Measurements from ENCODE around the gene NEAT1. TPM values are rescaled to one million over a fixed set of nuclear protein-coding genes. Genes with fewer than 3 reads are reported as not detected.

Gene NEAT1
- total and polyA plus RNA-seq, 2 of the 8 experiments (the other 6 are each of a cell fraction or from before 2014, with no cell fraction given) = 2.4 to 10.7 TPM

GRCh38 chr11:65430406-65431217 is 8.0 kb downstream of the NEAT1 start:
- Histone ChIP-seq H3K18ac (ENCODE audit: extremely low read depth, low read length) (no peak overlapping the region), H4K20me1 (replicated peaks in 1 of 2; ENCODE audit: control insufficient read depth in 1 of 2, insufficient read depth in 2 of 2, low read length in 2 of 2) (peaks cover 0 to 16% of the 10 kb centered on the region in 2 experiments), H3K9ac (replicated peaks in 1 of 4; ENCODE audit: extremely low read depth in 1 of 4, low read depth in 3 of 4, low read length in 3 of 4) (no peak overlapping the region), H3K56ac (replicated peaks; ENCODE audit: insufficient read length, low read depth, low read length) (no peak overlapping the region), H3K9me3 (ENCODE audit: insufficient read depth in 2 of 2, low read depth in 1 of 2, low read length in 1 of 2) (no peaks in the 10 kb centered on the region), H3K14ac (ENCODE audit: insufficient read length) (no peak overlapping the region), H3K4me1 (replicated peaks in 1 of 4; ENCODE audit: control insufficient read depth in 3 of 4, insufficient read depth in 4 of 4, low read length in 3 of 4) (peaks cover 0 to 21% (median 7%) of the 10 kb centered on the region in 4 experiments; a peak in 6 of 7 replicates), H4K91ac (replicated peaks; ENCODE audit: insufficient read length, low read length) (no peak overlapping the region), H2AK5ac (ENCODE audit: low read depth, low read length) (no peak overlapping the region), H4K5ac (ENCODE audit: insufficient read length, low read depth, low read length) (no peak overlapping the region), H2BK120ac (replicated peaks; ENCODE audit: low read depth, low read length) (no peak overlapping the region), H3K36me3 (ENCODE audit: control insufficient read depth in 2 of 4, insufficient read depth in 4 of 4, low read length in 3 of 4) (no peaks in the 10 kb centered on the region), H3K27me3 (replicated peaks in 1 of 4; ENCODE audit: control insufficient read depth in 3 of 4, extremely low read depth in 1 of 4, insufficient read depth in 3 of 4, low read length in 3 of 4) (no peaks in the 10 kb centered on the region), H2BK12ac (ENCODE audit: low read depth, low read length) (no peak overlapping the region), H2AFZ (ENCODE audit: low read length) (no peak overlapping the region), H3K4ac (replicated peaks; ENCODE audit: insufficient read length, low read depth, low read length) (no peak overlapping the region), H2BK15ac (ENCODE audit: low read length) (no peak overlapping the region; the same call in 1 of the 2 replicates), H3K27ac (ENCODE audit: low read depth, low read length) (no peak overlapping the region), H3K4me2 (ENCODE audit: insufficient read depth in 1 of 2, low read depth in 2 of 2, low read length in 2 of 2) (peak overlapping the region in 1 of 2 experiments; percentile 3; a peak in 1 of 4 replicates), H3K4me3 (ENCODE audit: extremely low read depth in 1 of 4, insufficient read depth in 2 of 4, low read depth in 3 of 4, low read length in 4 of 4) (no peak overlapping the region), H3K23ac (ENCODE audit: insufficient read length) (no peak overlapping the region), H3K23me2 (ENCODE audit: low read depth, low read length) (no peaks in the 10 kb centered on the region), H2BK5ac (ENCODE audit: low read depth, low read length) (no peak overlapping the region), H2BK20ac (ENCODE audit: low read length) (no peak overlapping the region), H3K79me1 (ENCODE audit: low read depth, low read length) (peaks cover 6% of the 10 kb centered on the region; the same call in 1 of the 2 replicates), H4K8ac (ENCODE audit: extremely low read depth, insufficient read depth, low read length) (no peak overlapping the region), H3K79me2 (ENCODE audit: control insufficient read depth in 1 of 2, insufficient read depth in 2 of 2, low read length in 2 of 2) (peaks cover 0 to 10% of the 10 kb centered on the region in 2 experiments; a peak in 2 of 4 replicates)
- 86% methylated on average over 6 of the region's 6 CpGs; no CpG with 5 or more reads in 1 of the 2 experiments for WGBS, 2 experiments (ENCODE audit: extremely low coverage in 1 of 2, insufficient coverage in 1 of 2, insufficient read length in 1 of 2, insufficient replicate concordance in 2 of 2, low coverage in 1 of 2, low lambda C conversion rate in 2 of 2, missing lambda C conversion rate in 1 of 2)
- no peak for TF ChIP-seq CTCF (IDR thresholded peaks at IDR 0.05; ENCODE audit: control extremely low read depth in 1 of 3, insufficient read depth in 1 of 3, low read depth in 1 of 3, low read length in 3 of 3)
- no peak for TF ChIP-seq EP300 (IDR thresholded peaks at IDR 0.05; ENCODE audit: borderline replicate concordance in 1 of 2, low read depth in 2 of 2, low read length in 2 of 2)
- TF ChIP-seq CREB1 (IDR thresholded peaks at IDR 0.05) = no peak
- no peak for TF ChIP-seq GABPA (IDR thresholded peaks at IDR 0.05; ENCODE audit: borderline replicate concordance, insufficient read depth, low read length)
- TF ChIP-seq TAF1 (IDR thresholded peaks at IDR 0.05; ENCODE audit: low read depth, low read length) = no peak
- DNase-seq (ENCODE audit: low read depth in 1 of 2, low spot score in 2 of 2) = no peak
- FAIRE-seq = no peak
- CTCF ChIA-PET (ENCODE audit: partially characterized antibody) = interaction anchor here (0.8 to 2.5 kb wide), 6 partner anchors 10 to 155 kb away, joined by 3 to 16 read pairs (median 3); no protein-coding TSS in a partner anchor
- POLR2A ChIA-PET (ENCODE audit: partially characterized antibody) = interaction anchor here (0.9 to 20.8 kb wide), 5 partner anchors 12 to 74 kb away, joined by 4 to 826 read pairs (median 4); partner anchors contain the start of gene MALAT1

All from H1 (cell line).